Measurements from ENCODE around the gene AHCYL1.

DNA sequence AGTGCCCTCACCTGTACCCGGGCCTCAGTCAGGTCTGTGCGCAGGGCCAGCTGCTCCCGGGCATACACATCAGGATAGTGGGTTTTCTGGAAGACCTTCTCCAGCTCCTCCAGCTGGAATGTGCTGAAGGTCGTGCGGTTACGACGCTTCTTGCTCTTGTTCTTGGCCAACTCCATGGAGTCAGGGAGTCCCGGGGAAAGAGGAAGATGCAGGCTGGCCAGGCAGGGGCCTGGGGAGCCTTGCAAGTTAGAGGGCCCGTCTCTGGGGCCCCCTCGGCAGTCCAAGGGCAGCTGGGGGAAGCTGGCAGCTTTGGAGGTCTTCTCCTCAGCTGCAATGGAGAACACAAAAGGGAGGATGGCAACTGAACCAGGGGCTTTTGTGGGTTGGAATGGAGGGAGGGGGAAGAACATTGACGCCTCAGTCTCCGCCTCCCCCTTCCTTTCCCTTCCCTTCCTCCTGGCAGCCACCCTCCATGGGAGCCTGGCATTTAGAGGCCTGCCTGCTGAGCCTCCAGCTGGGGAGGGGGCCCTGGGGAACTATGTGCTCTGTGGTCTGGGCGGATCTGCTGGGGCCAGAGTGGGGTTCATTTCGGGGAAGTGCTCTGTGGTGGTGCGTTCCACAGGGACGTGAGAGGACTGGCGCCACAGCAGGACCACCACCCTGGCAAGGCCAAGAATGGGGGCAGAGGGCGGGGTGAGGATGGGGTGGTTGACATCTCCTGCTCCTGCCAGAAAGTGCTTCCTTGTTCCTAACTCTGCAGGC lies 80.2 kb downstream of the AHCYL1 start:
- TF ChIP-seq, protein P1, sequence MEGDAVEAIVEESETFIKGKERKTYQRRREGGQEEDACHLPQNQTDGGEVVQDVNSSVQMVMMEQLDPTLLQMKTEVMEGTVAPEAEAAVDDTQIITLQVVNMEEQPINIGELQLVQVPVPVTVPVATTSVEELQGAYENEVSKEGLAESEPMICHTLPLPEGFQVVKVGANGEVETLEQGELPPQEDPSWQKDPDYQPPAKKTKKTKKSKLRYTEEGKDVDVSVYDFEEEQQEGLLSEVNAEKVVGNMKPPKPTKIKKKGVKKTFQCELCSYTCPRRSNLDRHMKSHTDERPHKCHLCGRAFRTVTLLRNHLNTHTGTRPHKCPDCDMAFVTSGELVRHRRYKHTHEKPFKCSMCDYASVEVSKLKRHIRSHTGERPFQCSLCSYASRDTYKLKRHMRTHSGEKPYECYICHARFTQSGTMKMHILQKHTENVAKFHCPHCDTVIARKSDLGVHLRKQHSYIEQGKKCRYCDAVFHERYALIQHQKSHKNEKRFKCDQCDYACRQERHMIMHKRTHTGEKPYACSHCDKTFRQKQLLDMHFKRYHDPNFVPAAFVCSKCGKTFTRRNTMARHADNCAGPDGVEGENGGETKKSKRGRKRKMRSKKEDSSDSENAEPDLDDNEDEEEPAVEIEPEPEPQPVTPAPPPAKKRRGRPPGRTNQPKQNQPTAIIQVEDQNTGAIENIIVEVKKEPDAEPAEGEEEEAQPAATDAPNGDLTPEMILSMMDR (IDR thresholded peaks at IDR 0.05), result no peak
- TF ChIP-seq POLR2A (IDR thresholded peaks at IDR 0.05), result no peak
